MCF 10A (cell line): ENCODE measurements around the gene DNAAF8. TPM values are rescaled to one million over a fixed set of nuclear protein-coding genes. Genes with fewer than 3 reads are reported as not detected.

ENCODE experiments used
- BruUV-seq: library from RNA; stranded (reverse); fragments of 400-500 nt; replicated peaks from 2 replicates; lab custom pipeline; 2021; lab: Mats Ljungman, UMichigan
- CTCF ChIA-PET: fragments of 300-600 bp; sonication (Branson Sonifier 250); formaldehyde crosslinking; extraction: SDS; loops from one replicate; lab custom pipeline; 2021; ENCODE audit warnings: antibody characterized with exemption, inconsistent platforms; lab: Yijun Ruan, JAX
- POLR2A ChIA-PET: fragments of 300-600, 350-650 bp; sonication (Branson Sonifier 250); formaldehyde crosslinking; extraction: SDS; loops from one replicate; lab custom pipeline; 2020; ENCODE audit warnings: antibody characterized with exemption, inconsistent platforms; lab: Yijun Ruan, JAX
- DNase-seq: peaks from one replicate; pipeline ENCODE4 v3.0.0-alpha.2; 2018; ENCODE audit not compliant: unreplicated experiment
- H3K27ac Mint-ChIP-seq: one replicate; pipeline ENCODE4 v1.8.0; 2022; ENCODE audit warnings: mild to moderate bottlenecking, low read depth, mixed read lengths; ENCODE audit not compliant: unreplicated experiment
- H3K27me3 Mint-ChIP-seq: one replicate; pipeline ENCODE4 v1.8.0; 2022; ENCODE audit warnings: mixed read lengths; ENCODE audit not compliant: insufficient read depth, unreplicated experiment
- H3K36me3 Mint-ChIP-seq: one replicate; pipeline ENCODE4 v1.8.0; 2022; ENCODE audit warnings: mild to moderate bottlenecking, moderate library complexity, mixed read lengths; ENCODE audit not compliant: insufficient read depth, unreplicated experiment
- H3K4me1 Mint-ChIP-seq: one replicate; pipeline ENCODE4 v1.8.0; 2022; ENCODE audit warnings: mixed read lengths; ENCODE audit not compliant: insufficient read depth, unreplicated experiment
- H3K4me3 Mint-ChIP-seq: one replicate; pipeline ENCODE4 v1.8.0; 2022; ENCODE audit warnings: mild to moderate bottlenecking, moderate library complexity, mixed read lengths; ENCODE audit not compliant: unreplicated experiment
- H3K9me3 Mint-ChIP-seq: one replicate; pipeline ENCODE4 v1.8.0; 2022; ENCODE audit warnings: mixed read lengths; ENCODE audit not compliant: unreplicated experiment
- CTCF ChIP-seq: fragments of 200-600 bp; IDR thresholded peaks from one replicate; pipeline ENCODE4 v1.8.0; 2022; ENCODE audit warnings: antibody characterized with exemption, mild to moderate bottlenecking; ENCODE audit not compliant: unreplicated experiment
- intact Hi-C: fragments of 100-400 bp; cut with micrococcal nuclease; formaldehyde crosslinking; loops from 2 replicates; pipeline ENCODE4 v1.14.1; 2022
- total RNA-seq: library from RNA; stranded (reverse); gene quantifications from 2 replicates; pipeline ENCODE4 v1.2.3, GENCODE V29; 2022

Gene DNAAF8
- total RNA-seq, 1 experiment from 2014 or later, result 0.56 TPM

- no peaks in the 10 kb centered on the region for H3K27me3 Mint-ChIP-seq
- ChIA-PET POLR2A (interaction anchor here (1.1 to 3.2 kb wide), 2 partner anchors 9 kb away, joined by 4 to 12 read pairs; no protein-coding TSS in a partner anchor), CTCF (interaction anchor here (0.8 to 1.1 kb wide), 2 partner anchors 252 to 380 kb away, joined by 3 to 4 read pairs; no protein-coding TSS in a partner anchor)
- H3K36me3 Mint-ChIP-seq, result peaks cover 79% of the 10 kb centered on the region
- no peaks in the 10 kb centered on the region for H3K9me3 Mint-ChIP-seq
- no TSS peak for BruUV-seq
- intact Hi-C loops, result no loop called here
- no peak overlapping the region for H3K27ac Mint-ChIP-seq
- no peak overlapping the region for H3K4me3 Mint-ChIP-seq
- DNase-seq, result no peak
- TF ChIP-seq CTCF, result no peak
- H3K4me1 Mint-ChIP-seq, result no peaks in the 10 kb centered on the region
These were observed 29.8 kb upstream of the DNAAF8 start for GRCh38 chr16:4704491-4704890.

- Mint-ChIP-seq H3K4me1 (no peaks in the 10 kb centered on the region), H3K9me3 (no peaks in the 10 kb centered on the region), H3K27ac (no peak overlapping the region), H3K4me3 (no peak overlapping the region), H3K27me3 (no peaks in the 10 kb centered on the region), H3K36me3 (peaks cover 79% of the 10 kb centered on the region)
- no peak for TF ChIP-seq CTCF
- intact Hi-C loops, result no loop called here
- ChIA-PET CTCF (interaction anchor here (0.8 to 1.1 kb wide), 2 partner anchors 252 to 380 kb away, joined by 3 to 4 read pairs; no protein-coding TSS in a partner anchor), POLR2A (interaction anchor here (3.2 kb wide), 1 partner anchor 9 kb away, joined by 12 read pairs; no protein-coding TSS in a partner anchor)
- no TSS peak for BruUV-seq
- no peak for DNase-seq
These were observed 29.4 kb upstream of the DNAAF8 start for GRCh38 chr16:4704913-4705312.

- POLR2A ChIA-PET, result interaction anchor here (1.0 to 3.2 kb wide), 3 partner anchors 9 to 13 kb away, joined by 3 to 12 read pairs (median 4); no protein-coding TSS in a partner anchor
- BruUV-seq, result no TSS peak
- no peak overlapping the region for H3K27ac Mint-ChIP-seq
- TF ChIP-seq CTCF, result no peak
- no peaks in the 10 kb centered on the region for H3K27me3 Mint-ChIP-seq
- no peaks in the 10 kb centered on the region for H3K4me1 Mint-ChIP-seq
- no peaks in the 10 kb centered on the region for H3K9me3 Mint-ChIP-seq
- peaks cover 87% of the 10 kb centered on the region for H3K36me3 Mint-ChIP-seq
- H3K4me3 Mint-ChIP-seq, result no peak overlapping the region
- DNase-seq, result no peak
- CTCF ChIA-PET, result interaction anchor here (0.5 to 0.8 kb wide), 5 partner anchors 9 to 279 kb away, joined by 3 to 5 read pairs (median 4); no protein-coding TSS in a partner anchor
- intact Hi-C loops, result no loop called here
These were observed 27.5 kb upstream of the DNAAF8 start for GRCh38 chr16:4706871-4707270.

- no peak for TF ChIP-seq CTCF
- POLR2A ChIA-PET, result interaction anchor here (0.6 to 1.7 kb wide), 6 partner anchors 9 to 248 kb away, joined by 3 to 8 read pairs (median 4); partner anchors contain the start of genes ANKS3 and DNAAF8
- no TSS peak for BruUV-seq
- intact Hi-C loops, result no loop called here
- Mint-ChIP-seq H3K4me3 (no peak overlapping the region), H3K4me1 (no peaks in the 10 kb centered on the region), H3K27ac (no peak overlapping the region), H3K36me3 (peaks cover 76% of the 10 kb centered on the region), H3K9me3 (no peaks in the 10 kb centered on the region), H3K27me3 (no peaks in the 10 kb centered on the region)
- DNase-seq, result no peak
- CTCF ChIA-PET, result interaction anchor here (0.6 to 1.5 kb wide), 2 partner anchors 17 to 1321 kb away, joined by 3 to 4 read pairs; no protein-coding TSS in a partner anchor
These were observed 24.9 kb upstream of the DNAAF8 start for GRCh38 chr16:4709481-4709880.
